ENCODE measurements around the gene SZT2.

DNA sequence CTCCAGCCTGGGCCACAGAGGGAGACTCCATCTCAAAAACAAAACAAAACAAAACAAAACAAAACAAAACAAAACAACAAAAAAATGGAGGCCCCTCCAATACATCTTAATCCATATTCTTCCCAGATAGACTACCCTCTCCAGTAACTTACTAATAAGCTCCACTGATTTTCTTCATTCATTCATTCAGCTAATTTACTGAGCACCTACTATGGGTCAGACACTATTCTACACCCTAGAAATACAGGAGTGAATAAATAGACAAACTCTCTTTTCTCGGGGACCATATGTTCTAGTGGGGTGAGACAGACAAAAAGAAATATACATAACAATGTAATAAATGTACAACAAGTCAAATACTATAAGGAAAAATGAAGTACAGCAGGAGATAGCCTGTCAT, 38.7 kb upstream of the SZT2 start:
- TF ChIP-seq, protein P1, sequence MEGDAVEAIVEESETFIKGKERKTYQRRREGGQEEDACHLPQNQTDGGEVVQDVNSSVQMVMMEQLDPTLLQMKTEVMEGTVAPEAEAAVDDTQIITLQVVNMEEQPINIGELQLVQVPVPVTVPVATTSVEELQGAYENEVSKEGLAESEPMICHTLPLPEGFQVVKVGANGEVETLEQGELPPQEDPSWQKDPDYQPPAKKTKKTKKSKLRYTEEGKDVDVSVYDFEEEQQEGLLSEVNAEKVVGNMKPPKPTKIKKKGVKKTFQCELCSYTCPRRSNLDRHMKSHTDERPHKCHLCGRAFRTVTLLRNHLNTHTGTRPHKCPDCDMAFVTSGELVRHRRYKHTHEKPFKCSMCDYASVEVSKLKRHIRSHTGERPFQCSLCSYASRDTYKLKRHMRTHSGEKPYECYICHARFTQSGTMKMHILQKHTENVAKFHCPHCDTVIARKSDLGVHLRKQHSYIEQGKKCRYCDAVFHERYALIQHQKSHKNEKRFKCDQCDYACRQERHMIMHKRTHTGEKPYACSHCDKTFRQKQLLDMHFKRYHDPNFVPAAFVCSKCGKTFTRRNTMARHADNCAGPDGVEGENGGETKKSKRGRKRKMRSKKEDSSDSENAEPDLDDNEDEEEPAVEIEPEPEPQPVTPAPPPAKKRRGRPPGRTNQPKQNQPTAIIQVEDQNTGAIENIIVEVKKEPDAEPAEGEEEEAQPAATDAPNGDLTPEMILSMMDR (IDR thresholded peaks at IDR 0.05; ENCODE audit: low read depth, low read length, poor library complexity, severe bottlenecking): no peak
- no peak for TF ChIP-seq EZH2phosphoT487 (IDR thresholded peaks at IDR 0.05; ENCODE audit: borderline replicate concordance, low read length)

All from DOHH2 (cell line).